HG02943 (cell line): ENCODE measurements around the gene DKKL1.
"Not testable (repeated sequence)": the region's sequence is repeated elsewhere in the genome, so short reads cannot be mapped to it uniquely, and the experiment has no call there.

Experiments
- ATAC-seq: cut with Tn5 transposase; IDR thresholded peaks from one replicate; pipeline ENCODE4 v1.9.1; 2021; ENCODE audit warnings: mild to moderate bottlenecking, low read depth, moderate library complexity; ENCODE audit not compliant: unreplicated experiment

Gene DKKL1

DNA sequence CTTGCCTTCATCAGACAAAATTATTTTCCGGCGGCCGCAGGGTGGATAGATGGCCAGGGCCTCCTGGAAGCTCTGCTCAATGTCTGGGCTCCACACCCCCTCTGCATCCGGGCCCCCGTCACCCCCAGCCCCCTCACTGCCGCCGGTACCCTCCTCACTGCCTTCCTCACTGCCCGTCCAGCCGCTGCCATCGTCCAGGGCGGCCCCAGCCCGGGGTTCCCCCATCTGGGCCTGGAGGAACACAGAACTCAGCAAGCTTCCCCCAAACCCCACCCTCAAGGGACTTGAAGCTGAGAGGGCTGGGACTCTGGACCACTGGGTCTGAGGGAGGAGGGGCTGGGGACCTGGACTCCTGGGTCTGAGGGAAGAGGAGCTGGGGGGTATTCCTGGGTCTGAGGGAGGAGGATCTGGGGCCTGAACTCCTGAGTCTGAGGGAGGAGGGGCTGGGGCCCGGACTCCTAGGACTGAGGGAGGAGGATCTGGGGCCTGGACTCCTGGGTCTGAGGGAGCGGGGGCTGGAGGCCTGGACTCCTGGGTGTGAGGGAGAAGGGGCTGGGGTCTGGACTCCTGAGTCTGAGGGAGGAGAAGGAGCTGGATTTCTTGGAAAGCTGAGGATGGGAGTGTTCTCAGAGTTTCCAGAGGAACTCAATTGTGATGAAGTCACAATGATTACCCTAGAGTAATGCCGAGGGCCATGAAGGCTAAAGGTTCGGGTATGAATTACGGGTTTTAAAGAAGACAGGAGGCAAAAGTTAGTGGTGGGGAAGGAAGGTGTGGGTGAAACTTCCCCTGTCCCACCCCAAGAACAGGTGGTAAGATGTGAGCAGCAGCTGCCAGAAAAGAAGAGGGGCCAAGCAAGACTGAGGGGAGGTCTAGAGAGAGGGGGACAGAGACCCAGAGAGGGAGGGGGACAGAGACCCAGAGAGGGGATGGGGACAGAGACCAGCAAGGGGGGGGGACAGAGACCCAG, 3.5 kb upstream of the DKKL1 start:
- ATAC-seq = no peak

DNA sequence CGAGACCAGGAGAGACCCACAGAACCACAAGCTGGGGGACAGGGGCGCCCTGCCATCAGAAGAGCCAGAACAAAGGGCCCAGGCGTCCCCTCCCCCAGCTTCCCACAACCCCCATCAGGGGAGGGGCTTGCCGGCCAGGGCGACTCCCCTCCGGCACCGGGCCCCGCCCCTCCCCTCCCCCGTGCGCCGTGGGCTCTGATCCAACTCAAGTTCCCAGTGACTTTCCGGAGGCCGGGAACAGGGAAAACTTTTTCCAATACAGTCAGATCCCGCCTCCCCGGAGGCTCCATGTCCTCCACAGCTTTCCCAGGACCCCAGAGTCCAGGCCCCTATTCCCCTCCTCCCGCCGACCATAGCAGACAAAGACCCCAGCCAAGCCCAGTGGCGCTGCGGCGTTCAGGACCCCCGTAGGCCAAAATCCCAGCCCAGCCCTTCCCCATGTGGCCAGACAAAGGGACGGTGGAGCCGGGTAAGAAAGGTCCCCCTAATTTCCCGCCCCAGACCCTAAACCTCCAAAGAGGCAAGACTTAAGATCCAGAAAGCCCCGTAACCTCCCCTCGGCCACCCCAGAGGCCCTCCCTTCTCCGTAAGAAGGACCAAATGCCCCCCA, 2.1 kb upstream of the DKKL1 start:
- ATAC-seq = no peak

DNA sequence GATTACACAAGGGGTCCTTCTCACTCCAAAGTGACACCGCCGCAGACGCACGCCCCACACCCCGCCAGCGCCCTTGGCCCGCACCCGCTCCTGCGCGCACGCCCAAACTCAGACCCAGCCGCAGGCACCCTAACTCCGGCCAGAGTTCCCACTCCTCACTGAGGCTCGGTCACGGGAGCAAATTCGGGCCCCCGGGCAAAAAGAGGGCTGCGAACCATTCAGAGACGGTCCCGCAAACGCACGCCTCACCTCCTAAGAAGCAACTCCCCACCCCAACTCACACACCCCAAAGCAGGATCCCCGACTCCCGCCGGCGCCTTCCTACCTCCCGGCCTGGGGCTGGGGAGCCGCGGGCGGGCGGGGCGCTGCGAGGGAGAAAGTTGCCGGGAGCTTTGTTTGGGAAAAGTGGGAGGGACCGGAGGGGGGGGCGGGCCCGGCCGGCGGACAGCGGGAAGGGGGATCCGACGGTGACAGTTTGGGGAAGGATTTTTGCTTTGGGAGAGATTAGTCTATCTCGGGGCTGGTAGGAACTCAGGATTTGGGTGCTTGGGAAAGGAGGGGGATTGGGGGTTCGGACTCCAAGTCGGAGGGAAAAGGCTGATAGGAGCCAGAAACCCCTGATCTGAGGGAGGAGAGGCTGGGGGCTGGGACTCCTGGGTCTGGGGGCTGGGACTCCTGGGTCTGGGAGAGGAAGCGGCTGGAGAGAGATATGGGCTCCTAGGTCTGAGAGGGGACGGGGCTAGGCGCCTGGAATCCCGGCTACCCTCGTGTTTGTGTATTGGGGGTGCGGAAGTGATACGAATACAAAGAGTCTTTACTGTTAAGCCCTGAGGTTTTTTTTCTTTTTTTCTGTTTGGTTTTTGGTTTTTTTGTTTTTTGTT, 1.4 kb upstream of the DKKL1 start, which contains the start of gene TEAD2:
Gene TEAD2 (minus strand): TSS at position 369 of the 881 bp plus-strand sequence. CDS start 2,341 bp downstream, outside the sequence.
- ATAC-seq = no peak

DNA sequence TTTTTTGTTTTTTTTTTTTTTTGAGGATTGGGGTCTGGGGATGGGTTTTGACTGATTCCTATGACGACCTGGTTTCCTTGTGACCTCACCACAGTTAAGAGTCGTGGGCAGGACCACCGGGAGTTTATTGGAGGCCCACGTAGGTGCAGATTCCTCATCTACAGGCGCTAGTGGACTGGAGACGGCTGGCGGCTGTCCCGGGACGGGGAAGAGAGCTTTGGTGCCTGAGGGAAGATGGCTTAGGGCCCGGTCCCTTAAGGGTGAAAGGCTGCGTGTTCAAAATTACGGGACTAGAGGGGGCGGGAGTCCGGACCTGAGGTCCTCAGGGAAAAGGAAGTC, 779 bp upstream of the DKKL1 start:
- ATAC-seq = no peak

DNA sequence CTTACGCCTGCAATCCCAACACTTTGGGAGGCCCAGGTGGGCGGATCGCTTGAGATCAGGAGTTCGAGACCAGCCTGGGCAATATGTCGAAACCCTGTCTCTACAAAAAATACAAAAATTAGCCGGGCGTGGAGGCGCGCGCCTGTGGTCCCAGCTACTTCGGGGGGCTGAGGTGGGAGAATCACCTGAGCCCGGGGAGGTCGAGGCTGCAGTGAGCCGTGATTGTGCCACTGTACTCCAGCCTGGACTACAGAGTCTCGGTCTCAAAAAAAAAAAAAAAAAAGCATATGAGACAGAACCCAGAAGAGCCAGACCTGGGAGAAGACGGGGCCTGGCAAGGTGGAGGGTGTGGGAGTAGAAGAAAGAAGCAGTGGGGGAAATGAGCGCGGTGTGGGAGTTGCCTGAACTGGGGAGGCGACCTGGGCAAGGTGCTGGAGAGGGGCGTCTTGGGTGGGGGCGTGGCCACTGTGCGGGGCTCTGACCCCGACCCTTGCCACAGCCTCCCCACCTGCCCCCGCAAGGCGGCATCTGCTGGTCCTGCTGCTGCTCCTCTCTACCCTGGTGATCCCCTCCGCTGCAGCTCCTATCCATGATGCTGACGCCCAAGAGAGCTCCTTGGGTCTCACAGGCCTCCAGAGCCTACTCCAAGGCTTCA, 533 bp downstream of the DKKL1 start:
- ATAC-seq = no peak

DNA sequence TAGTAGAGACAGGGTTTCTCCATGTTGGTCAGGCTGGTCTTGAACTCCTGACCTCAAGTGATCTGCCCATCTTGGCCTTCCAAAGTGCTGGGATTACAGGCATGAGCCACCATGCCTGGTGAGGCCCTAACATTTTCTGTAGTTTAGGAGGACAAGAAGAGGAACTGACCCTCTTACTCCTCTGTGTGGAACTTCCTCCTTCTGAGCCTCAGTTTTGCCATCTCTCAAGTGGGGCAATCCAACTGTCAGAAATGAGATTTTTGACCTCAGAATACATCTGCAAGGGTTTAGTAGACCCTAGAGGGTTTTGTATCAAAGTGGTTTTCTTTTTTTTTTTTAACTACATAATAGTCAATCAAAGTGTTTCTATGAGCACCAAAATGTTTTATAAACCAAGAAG, 2.4 kb downstream of the DKKL1 start:
- no peak for ATAC-seq

DNA sequence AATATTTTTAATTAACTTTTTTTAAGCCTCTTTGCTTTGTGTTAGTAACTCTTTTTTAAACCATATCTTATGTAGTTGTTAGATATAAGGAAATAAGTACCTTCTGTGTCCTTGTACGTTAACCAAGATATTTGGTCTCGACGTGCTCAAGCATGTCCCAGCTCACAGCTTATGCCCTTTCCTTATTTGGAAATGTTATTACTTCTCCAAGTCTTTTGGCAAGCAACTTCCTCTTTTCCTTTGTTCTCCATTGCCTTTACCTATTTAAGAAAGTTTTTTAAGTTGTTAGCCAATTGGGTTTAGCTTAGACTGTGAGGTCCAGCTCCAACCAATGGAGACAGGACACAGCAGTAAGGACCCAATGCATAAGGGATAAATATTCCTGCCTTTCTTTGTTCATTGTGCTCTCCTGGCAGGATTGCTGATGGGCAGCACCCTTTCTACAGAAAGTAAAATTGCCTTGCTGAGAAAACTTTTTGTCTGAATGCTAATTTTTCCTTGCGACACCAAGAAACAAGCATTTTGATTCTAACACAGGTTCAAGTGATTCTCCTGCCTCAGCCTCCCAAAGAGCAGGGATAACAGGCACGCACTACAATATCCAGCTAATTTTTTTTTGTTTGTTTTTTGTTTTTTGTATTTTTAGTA, 5.2 kb downstream of the DKKL1 start:
- ATAC-seq = no peak

DNA sequence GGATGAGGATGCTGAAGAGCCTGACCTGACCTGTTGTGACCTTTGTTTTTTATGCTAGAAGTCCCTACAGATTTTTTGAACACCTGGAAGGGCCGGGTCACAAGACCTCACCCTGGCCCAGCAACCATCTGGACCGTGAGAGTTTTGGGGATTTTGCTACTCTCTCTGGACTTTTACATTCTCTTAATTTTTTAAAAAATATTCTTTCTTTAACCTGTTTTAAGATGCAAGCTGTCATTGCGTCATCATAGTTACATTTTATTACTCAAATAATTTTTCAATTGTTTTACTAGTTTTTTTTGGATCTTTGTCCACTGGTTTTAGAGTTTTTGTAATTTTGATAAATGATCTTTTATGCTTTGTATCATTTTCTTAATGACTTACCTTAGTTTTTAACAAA, 7.5 kb downstream of the DKKL1 start:
- no peak for ATAC-seq

DNA sequence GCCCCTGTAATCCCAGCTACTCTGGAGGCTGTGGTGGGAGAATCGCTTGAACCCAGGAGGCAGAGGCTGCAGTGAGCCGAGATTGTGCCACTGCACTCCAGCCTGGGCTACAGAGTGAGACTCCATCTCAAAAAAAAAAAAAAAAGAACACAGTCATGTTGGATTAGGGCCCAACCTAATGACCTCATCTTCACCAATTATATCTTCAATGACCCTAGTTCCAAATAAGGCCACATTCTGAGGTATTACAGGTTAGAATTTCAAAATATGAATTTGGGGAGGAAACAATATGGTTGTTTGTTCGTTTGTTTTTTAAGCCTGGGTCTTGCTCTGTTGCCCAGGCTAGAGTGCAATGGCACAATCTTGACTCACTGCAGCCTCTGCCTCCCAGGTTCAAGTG, 9.5 kb downstream of the DKKL1 start:
- ATAC-seq = not testable (repeated sequence)

DNA sequence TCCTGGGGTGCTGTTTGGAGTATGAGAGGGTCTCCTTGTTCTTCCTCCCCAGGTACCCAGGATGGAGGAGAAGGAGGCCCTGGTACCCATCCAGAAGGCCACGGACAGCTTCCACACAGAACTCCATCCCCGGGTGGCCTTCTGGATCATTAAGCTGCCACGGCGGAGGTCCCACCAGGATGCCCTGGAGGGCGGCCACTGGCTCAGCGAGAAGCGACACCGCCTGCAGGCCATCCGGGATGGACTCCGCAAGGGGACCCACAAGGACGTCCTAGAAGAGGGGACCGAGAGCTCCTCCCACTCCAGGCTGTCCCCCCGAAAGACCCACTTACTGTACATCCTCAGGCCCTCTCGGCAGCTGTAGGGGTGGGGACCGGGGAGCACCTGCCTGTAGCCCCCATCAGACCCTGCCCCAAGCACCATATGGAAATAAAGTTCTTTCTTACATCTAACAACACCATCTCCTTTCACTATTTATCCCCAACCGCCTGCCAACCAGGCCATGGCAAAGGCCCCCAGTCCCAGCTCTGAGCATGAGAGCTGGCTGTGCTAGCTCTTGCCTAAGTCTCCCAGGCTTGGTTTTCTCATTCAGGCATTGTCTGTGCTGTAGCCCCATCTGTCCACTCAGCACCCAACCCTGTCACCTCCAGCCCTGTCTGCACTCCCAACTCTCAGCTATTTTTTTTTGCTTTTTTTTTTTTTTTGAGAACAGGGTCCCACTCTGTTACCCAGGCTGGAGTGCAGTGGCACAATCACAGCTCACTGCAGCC, 11.2 kb downstream of the DKKL1 start:
- no peak for ATAC-seq

DNA sequence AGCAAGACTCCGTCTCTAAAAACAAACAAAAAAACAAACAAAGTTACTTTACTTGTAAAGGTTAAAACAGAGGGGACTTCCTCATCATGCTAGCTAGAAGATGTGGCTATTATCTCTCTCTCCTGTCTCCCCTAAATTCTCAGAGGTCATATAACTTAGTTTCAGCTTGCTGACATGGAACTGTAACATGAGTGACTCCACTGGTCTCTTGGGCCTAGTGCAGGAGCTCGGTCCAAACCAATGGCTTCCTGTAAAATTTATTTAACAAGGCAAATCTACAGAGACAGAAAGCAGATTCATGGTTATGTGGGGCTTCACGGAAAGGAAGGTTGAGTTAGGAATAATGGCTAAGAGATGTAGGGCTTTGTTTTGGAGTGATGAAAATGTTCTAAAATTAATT, 14.8 kb downstream of the DKKL1 start:
- no peak for ATAC-seq

DNA sequence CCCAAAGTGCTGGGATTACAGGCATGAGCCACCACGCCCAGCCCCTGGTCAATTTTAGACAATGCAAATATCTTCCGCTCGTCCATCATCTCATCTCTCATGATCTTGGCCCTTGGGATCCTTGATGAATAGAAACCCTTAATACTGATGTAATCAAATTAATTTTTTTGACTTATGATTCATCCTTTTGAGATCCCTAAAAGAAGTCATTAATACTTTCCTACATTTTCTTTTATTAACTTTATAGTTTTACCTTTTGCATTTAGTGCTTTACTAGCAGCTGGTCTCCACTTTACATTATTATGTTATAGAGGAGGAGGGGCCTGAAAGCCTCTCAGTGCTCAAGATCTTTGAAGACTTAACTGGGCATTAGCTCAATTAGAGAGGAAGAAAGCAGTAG, 16.7 kb downstream of the DKKL1 start:
- no peak for ATAC-seq

DNA sequence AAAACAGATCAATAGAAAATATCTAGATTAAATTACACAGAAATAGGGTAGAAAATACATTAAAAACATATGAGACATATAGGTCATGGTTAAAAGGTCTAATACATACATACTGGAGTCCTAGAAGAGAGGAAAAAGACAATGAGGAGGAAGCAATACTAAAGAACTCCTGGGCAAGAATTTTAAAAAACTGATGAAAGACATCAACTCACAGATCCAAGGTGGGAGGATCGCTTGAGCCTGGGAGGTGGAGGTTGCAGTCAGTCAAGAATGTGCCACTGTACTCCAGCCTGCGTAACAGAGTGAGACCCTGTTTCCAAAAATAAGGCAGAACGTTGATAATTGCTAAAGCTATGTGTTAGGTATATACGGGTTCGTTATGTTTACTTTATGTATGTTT, 19.0 kb downstream of the DKKL1 start:
- ATAC-seq = no peak

DNA sequence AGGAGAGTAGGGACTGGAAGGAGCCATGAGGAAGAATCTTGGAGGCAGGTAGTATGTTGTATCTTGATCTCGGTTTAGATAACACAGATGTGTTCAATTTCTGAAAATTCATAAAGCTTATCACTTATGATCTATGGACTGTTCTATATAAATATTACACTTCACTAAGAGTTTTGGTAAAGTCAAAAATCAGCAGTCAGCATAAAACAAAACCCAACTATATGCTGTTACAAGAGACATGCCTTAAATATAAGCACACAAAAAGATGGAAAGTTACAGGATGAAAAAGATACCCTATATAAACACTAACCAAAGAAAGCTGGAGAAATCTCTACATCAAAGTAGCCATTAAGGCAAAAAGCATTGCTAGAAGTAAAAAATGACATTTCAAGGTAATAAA, 19.9 kb downstream of the DKKL1 start:
- no peak for ATAC-seq

DNA sequence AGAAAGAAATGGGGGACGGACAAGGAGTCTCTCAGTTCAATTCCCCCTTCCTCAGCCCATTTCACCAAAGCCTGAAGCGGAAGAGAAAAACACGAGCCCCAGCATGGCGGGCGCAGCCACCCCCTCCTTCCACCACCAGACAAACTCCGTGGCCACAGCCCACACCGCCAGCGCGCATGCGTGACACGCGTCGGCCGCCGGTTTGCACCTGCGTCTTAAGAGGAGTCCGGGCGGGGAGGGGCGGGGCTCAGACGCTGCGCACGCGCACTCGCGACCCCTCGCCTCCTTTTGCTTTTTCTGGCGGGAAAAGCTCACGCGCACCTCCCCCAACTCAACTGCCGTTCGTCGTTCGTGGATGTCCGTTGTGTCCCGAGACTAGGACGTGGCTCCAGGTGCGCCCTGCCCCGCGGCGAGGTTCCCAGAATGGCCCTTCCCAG, 24.3 kb downstream of the DKKL1 start, which contains the start of gene KASH5:
Gene KASH5 (plus strand): TSS at position 314 of the 437 bp plus-strand sequence. CDS start 2,635 bp downstream, outside the sequence.
- no peak for ATAC-seq

DNA sequence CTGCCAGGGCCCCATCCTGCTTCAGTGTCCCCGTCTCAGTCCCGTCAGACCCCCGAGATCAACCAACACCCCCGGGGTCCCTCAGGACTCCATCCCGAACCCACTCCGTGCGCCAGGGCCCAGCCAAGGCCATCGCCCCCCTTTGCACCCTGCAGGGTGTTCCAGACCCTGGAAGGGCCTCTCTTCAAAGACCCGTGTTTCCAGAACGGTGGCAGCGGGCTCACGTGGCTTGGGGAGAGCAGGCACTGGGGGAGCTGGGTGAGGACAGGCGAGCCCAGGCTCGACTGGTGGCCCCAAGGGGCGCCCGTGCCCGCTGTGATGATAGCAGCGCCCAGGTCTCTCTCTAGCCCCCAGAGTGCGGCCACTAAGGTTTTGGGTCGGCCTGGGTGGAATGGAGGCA, 25.7 kb downstream of the DKKL1 start:
- ATAC-seq = no peak

DNA sequence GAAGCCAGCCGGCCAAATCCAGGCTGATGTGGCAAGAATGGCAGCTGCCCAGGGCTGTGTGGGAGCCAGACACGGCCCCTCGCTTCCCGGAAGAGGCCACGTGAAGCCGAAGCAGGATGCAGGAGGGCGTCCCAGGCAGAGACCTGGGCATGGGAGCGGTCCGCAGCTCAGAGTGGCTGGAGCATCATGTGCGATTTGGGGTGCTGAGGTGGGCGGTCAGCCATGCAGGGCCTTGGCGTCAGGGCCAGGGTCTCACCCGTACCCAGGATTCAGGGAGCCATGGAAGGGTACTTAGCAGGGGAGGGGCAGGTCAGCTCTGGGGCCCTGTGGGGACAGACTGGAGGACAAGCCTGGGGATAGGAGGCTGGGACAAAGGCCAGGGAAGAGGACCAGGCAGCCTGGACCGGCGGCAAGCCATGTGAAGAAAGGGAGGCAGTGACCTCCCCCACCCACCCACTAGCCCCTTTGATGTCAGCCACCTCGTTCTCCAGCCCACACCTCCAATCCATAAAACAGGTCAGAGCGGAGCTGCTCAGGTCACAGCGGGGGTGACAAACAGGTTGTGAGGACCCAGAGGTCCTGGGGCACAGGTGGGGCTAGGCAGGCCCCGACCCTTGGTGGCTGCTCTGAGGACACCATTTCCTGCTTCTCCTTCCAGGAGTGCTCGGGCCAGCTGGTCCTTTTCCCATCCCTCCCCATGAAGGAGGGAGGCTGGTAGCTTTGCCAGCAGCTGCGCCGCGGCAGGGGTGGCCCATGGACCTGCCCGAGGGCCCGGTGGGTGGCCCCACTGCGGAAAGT, 26.7 kb downstream of the DKKL1 start:
- no peak for ATAC-seq

DNA sequence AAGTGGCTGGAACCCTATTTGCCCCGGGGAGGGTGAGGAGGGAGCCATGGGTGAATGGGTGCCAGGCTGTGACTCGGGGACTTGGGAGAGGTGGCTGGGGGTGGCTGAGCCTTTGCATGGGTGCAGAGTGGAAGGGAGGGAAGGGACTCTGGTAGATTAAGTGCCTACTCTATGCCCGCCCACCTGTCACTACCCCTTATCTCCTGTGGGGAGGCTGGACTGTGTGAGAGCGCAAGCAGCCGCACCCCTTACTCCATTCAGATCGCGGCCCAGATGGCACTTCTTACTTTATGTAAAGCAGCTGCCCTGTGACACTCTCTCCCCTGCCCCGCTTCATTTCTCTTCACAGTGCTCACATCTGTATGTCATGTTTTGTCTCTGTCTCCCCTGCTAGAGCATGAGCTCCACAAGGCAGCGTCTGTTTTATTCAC, 27.3 kb downstream of the DKKL1 start:
- ATAC-seq = no peak
